ENCODE measurements around the gene SLC32A1. TPM values are rescaled to one million over a fixed set of nuclear protein-coding genes. Genes with fewer than 3 reads are reported as not detected.
A peak's percentile ranks its signal among the peaks of the same experiment; 100 is the strongest.

SLC32A1 gene
- total and polyA plus RNA-seq, 2 donors (not counting 1 experiment from before 2014, with no cell fraction given): not detected

DNA sequence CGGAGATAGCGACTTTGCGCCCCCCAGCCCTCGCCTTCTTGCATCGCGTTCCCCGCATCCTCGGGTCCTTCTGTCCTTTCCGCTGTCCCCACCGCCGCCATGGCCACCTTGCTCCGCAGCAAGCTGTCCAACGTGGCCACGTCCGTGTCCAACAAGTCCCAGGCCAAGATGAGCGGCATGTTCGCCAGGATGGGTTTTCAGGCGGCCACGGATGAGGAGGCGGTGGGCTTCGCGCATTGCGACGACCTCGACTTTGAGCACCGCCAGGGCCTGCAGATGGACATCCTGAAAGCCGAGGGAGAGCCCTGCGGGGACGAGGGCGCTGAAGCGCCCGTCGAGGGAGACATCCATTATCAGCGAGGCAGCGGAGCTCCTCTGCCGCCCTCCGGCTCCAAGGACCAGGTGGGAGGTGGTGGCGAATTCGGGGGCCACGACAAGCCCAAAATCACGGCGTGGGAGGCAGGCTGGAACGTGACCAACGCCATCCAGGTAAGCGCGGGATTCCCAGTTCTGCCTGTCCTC, 401 bp downstream of the SLC32A1 start:
- DNase-seq (ENCODE audit: low read depth in 2 of 2): no peak

GRCh38 chr20:38725148-38725901, 1.0 kb downstream of the SLC32A1 start:
- Histone ChIP-seq H3K4me2 (ENCODE audit: extremely low read depth, insufficient read depth, low read length) (no peak overlapping the region), H3K27me3 (ENCODE audit: control insufficient read depth, insufficient read depth, low read length) (peaks cover 90% of the 10 kb centered on the region), H3K9me3 (ENCODE audit: control insufficient read depth, insufficient read depth, low read depth, low read length) (no peaks in the 10 kb centered on the region), H3K4me3 (replicated peaks in 1 of 4; ENCODE audit: control extremely low read depth in 1 of 4, insufficient read depth in 1 of 4, low read depth in 3 of 4, low read length in 4 of 4) (no peak overlapping the region), H3K4me1 (ENCODE audit: control insufficient read depth, extremely low read depth, insufficient read depth, low read length) (no peaks in the 10 kb centered on the region), H4K20me1 (ENCODE audit: control insufficient read depth, extremely low read depth, insufficient read depth, low read length) (no peaks in the 10 kb centered on the region), H3K27ac (ENCODE audit: insufficient read depth, low read length) (no peak overlapping the region), H3K9ac (ENCODE audit: insufficient read depth, low read length) (no peak overlapping the region), H3K36me3 (ENCODE audit: control insufficient read depth, insufficient read depth, low read length) (no peaks in the 10 kb centered on the region), H3K79me2 (ENCODE audit: control insufficient read depth, insufficient read depth, low read length) (no peaks in the 10 kb centered on the region), H2AFZ (ENCODE audit: low read length) (no peak overlapping the region)
- peak; percentile 35 for TF ChIP-seq EZH2 (IDR thresholded peaks at IDR 0.05; ENCODE audit: low read length, missing control alignments)
- TF ChIP-seq, protein P1, sequence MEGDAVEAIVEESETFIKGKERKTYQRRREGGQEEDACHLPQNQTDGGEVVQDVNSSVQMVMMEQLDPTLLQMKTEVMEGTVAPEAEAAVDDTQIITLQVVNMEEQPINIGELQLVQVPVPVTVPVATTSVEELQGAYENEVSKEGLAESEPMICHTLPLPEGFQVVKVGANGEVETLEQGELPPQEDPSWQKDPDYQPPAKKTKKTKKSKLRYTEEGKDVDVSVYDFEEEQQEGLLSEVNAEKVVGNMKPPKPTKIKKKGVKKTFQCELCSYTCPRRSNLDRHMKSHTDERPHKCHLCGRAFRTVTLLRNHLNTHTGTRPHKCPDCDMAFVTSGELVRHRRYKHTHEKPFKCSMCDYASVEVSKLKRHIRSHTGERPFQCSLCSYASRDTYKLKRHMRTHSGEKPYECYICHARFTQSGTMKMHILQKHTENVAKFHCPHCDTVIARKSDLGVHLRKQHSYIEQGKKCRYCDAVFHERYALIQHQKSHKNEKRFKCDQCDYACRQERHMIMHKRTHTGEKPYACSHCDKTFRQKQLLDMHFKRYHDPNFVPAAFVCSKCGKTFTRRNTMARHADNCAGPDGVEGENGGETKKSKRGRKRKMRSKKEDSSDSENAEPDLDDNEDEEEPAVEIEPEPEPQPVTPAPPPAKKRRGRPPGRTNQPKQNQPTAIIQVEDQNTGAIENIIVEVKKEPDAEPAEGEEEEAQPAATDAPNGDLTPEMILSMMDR (conservative IDR thresholded peaks at IDR 0.05 in 1 of 2, IDR thresholded peaks at IDR 0.05 in 1 of 2; ENCODE audit: low read depth in 1 of 2, low read length in 2 of 2): no peak
- no peak for DNase-seq (ENCODE audit: low read depth in 2 of 2)

More for the DNA sequence above, 401 bp downstream of the SLC32A1 start:
- Histone ChIP-seq H4K20me1 (ENCODE audit: control insufficient read depth, extremely low read depth, insufficient read depth, low read length) (no peaks in the 10 kb centered on the region), H3K4me2 (ENCODE audit: extremely low read depth, insufficient read depth, low read length) (no peak overlapping the region), H3K27ac (ENCODE audit: insufficient read depth, low read length) (no peak overlapping the region), H2AFZ (ENCODE audit: low read length) (no peak overlapping the region), H3K36me3 (ENCODE audit: control insufficient read depth, insufficient read depth, low read length) (no peaks in the 10 kb centered on the region), H3K4me3 (replicated peaks in 1 of 4; ENCODE audit: control extremely low read depth in 1 of 4, insufficient read depth in 1 of 4, low read depth in 3 of 4, low read length in 4 of 4) (no peak overlapping the region), H3K4me1 (ENCODE audit: control insufficient read depth, extremely low read depth, insufficient read depth, low read length) (no peaks in the 10 kb centered on the region), H3K9me3 (ENCODE audit: control insufficient read depth, insufficient read depth, low read depth, low read length) (no peaks in the 10 kb centered on the region), H3K9ac (ENCODE audit: insufficient read depth, low read length) (no peak overlapping the region), H3K27me3 (ENCODE audit: control insufficient read depth, insufficient read depth, low read length) (peaks cover 86% of the 10 kb centered on the region), H3K79me2 (ENCODE audit: control insufficient read depth, insufficient read depth, low read length) (no peaks in the 10 kb centered on the region)
- TF ChIP-seq, protein P1 (conservative IDR thresholded peaks at IDR 0.05 in 1 of 2, IDR thresholded peaks at IDR 0.05 in 1 of 2; ENCODE audit: low read depth in 1 of 2, low read length in 2 of 2): no peak
- peak; percentile 90 for TF ChIP-seq EZH2 (IDR thresholded peaks at IDR 0.05; ENCODE audit: low read length, missing control alignments)

GRCh38 chr20:38725931-38726803, 1.9 kb downstream of the SLC32A1 start:
- H3K36me3 ChIP-seq (ENCODE audit: control insufficient read depth, insufficient read depth, low read length): no peaks in the 10 kb centered on the region
- no peaks in the 10 kb centered on the region for H3K79me2 ChIP-seq (ENCODE audit: control insufficient read depth, insufficient read depth, low read length)
- H3K4me2 ChIP-seq (ENCODE audit: extremely low read depth, insufficient read depth, low read length): no peak overlapping the region
- DNase-seq (ENCODE audit: low read depth in 2 of 2): peak in 1 of 2 donors; percentile 34
- no peak overlapping the region for H2AFZ ChIP-seq (ENCODE audit: low read length)
- no peaks in the 10 kb centered on the region for H3K4me1 ChIP-seq (ENCODE audit: control insufficient read depth, extremely low read depth, insufficient read depth, low read length)
- H3K9me3 ChIP-seq (ENCODE audit: control insufficient read depth, insufficient read depth, low read depth, low read length): no peaks in the 10 kb centered on the region
- TF ChIP-seq, protein P1 (conservative IDR thresholded peaks at IDR 0.05 in 1 of 2, IDR thresholded peaks at IDR 0.05 in 1 of 2; ENCODE audit: low read depth in 1 of 2, low read length in 2 of 2): peak; percentile 20 to 43
- peak; percentile 29 for TF ChIP-seq EZH2 (IDR thresholded peaks at IDR 0.05; ENCODE audit: low read length, missing control alignments)
- H4K20me1 ChIP-seq (ENCODE audit: control insufficient read depth, extremely low read depth, insufficient read depth, low read length): no peaks in the 10 kb centered on the region
- H3K9ac ChIP-seq (ENCODE audit: insufficient read depth, low read length): no peak overlapping the region
- no peak overlapping the region for H3K27ac ChIP-seq (ENCODE audit: insufficient read depth, low read length)
- no peak overlapping the region for H3K4me3 ChIP-seq (replicated peaks in 1 of 4; ENCODE audit: control extremely low read depth in 1 of 4, insufficient read depth in 1 of 4, low read depth in 3 of 4, low read length in 4 of 4)
- H3K27me3 ChIP-seq (ENCODE audit: control insufficient read depth, insufficient read depth, low read length): peaks cover 94% of the 10 kb centered on the region

Measured in fibroblast of lung (primary cell).